Sigmoid colon (tissue), 7 donors: Measurements from ENCODE around the gene A2M. TPM values are rescaled to one million over a fixed set of nuclear protein-coding genes. Genes with fewer than 3 reads are reported as not detected.

Source experiments
- DNase-seq: peaks from one replicate; pipeline ENCODE4 v3.0.0-alpha.2; 2019
- H3K27ac ChIP-seq, 4 donors: fragments of 200-600 bp; sonication (generic); one replicate each; pipeline ENCODE4 v1.5.1; 2016 to 2019; ENCODE audit warnings: mild to moderate bottlenecking in 1 of 4
- H3K27me3 ChIP-seq, 3 donors: fragments of 200-600 bp; sonication (generic); one replicate each; pipeline ENCODE4 v1.5.1; 2019; ENCODE audit warnings: mild to moderate bottlenecking in 1 of 3
- H3K36me3 ChIP-seq, 4 donors: fragments of 200-600 bp; sonication (generic); one replicate each; pipeline ENCODE4 v1.5.1; 2016 to 2019
- H3K4me1 ChIP-seq, 4 donors: fragments of 200-600 bp; sonication (generic); one replicate each; pipeline ENCODE4 v1.5.1; 2017 to 2019
- H3K4me3 ChIP-seq, 4 donors: fragments of 200-600 bp; sonication (generic); one replicate each; pipeline ENCODE4 v1.5.1; 2017 to 2019; ENCODE audit warnings: mild to moderate bottlenecking in 2 of 4, moderate library complexity in 1 of 4
- H3K9me3 ChIP-seq, 4 donors: fragments of 200-600 bp in 3 of 4; sonication (generic) in 3 of 4; one replicate each; pipeline versions ENCODE4 v1.5.1 to v1.6.1; 2013 to 2019
- EP300 ChIP-seq, 4 donors: sonication (generic); formaldehyde crosslinking; IDR thresholded peaks; one replicate each; pipeline ENCODE4 v1.6.1; 2017; ENCODE audit warnings: antibody characterized with exemption in 4 of 4
- POLR2A ChIP-seq, 2 donors: fragments of 450-650 bp; IDR thresholded peaks; one replicate each; pipeline ENCODE4 v1.6.1; 2016; ENCODE audit warnings: antibody characterized with exemption in 2 of 2, mild to moderate bottlenecking in 2 of 2, moderate library complexity in 2 of 2
- POLR2AphosphoS5 ChIP-seq, 4 donors: sonication (generic); formaldehyde crosslinking; IDR thresholded peaks; one replicate each; pipeline ENCODE4 v1.6.1; 2017; ENCODE audit warnings: antibody characterized with exemption in 4 of 4
- WGBS, 2 donors: extraction: QIAGEN DNeasy Blood & Tissue Kit; methylation state at CpG; one replicate each; pipeline ENCODE4 v1.1.7; 2013; 5-methylcytosine and 5-hydroxymethylcytosine counted together
- intact Hi-C: fragments of 100-400 bp; cut with DNase I; formaldehyde crosslinking; loops from one replicate; pipeline ENCODE4 v1.15.1; 2023
- polyA plus RNA-seq, 3 donors: library from polyadenylated mRNA; stranded (reverse); fragments of 200-250 nt; gene quantifications; one replicate each; pipeline ENCODE4 v1.2.3, GENCODE V29; 2013
- total RNA-seq, 4 donors: library from RNA; depleted of rRNA; stranded (reverse); fragments of >200 nt; gene quantifications; one replicate each; pipeline ENCODE4 v1.1.0, GENCODE V29; 2016
- TF ChIP-seq, protein P1 (sequence below), 4 experiments: fragments of 450-650 bp in 3 of 4; fragments of 200-600 bp in 1 of 4; IDR thresholded peaks; one replicate each; pipeline ENCODE4 v1.5.1; 2016 to 2019; ENCODE audit warnings: antibody characterized with exemption in 4 of 4, mild to moderate bottlenecking in 3 of 4, moderate library complexity in 2 of 4
- donor health status: healthy with polysubstance abuse.
- donor health status: Bipolar disorder and iron deficiency.
- donor health status: healthy.

The A2M gene
- total and polyA plus RNA-seq, 7 donors: 34.2 to 296 (median 195) TPM

DNA sequence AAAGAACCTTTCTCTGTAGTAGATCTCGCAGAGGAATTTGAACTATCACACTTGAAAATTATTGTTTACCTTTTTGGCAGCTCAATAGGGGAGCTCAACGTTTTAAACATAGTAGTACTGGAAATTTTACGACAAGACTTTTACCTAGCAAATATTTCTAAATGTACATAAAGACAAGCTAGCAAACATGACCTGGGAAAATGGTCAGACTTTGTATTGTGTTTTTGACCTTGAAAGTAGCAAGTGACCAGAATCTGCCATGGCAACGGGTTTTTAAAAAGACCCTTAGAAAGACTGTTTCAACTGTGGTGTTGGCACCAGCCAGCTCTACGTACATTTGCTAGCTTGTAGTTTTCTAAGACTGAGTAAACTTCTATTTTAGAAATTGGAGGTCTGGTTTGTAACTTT is 20.2 kb upstream of the A2M start:
- Histone ChIP-seq H3K27me3 (no peaks in the 10 kb centered on the region), H3K36me3 (no peaks in the 10 kb centered on the region), H3K9me3 (no peaks in the 10 kb centered on the region), H3K4me3 (no peak overlapping the region), H3K27ac (no peak overlapping the region), H3K4me1 (no peaks in the 10 kb centered on the region)
- WGBS, 2 donors: 34 to 74% methylated on average over 5 of the region's 5 CpGs
- intact Hi-C loops: no loop called here
- TF ChIP-seq POLR2A (IDR thresholded peaks at IDR 0.05) (no peak), EP300 (IDR thresholded peaks at IDR 0.05) (no peak), POLR2AphosphoS5 (IDR thresholded peaks at IDR 0.05) (no peak)
- TF ChIP-seq, protein P1, sequence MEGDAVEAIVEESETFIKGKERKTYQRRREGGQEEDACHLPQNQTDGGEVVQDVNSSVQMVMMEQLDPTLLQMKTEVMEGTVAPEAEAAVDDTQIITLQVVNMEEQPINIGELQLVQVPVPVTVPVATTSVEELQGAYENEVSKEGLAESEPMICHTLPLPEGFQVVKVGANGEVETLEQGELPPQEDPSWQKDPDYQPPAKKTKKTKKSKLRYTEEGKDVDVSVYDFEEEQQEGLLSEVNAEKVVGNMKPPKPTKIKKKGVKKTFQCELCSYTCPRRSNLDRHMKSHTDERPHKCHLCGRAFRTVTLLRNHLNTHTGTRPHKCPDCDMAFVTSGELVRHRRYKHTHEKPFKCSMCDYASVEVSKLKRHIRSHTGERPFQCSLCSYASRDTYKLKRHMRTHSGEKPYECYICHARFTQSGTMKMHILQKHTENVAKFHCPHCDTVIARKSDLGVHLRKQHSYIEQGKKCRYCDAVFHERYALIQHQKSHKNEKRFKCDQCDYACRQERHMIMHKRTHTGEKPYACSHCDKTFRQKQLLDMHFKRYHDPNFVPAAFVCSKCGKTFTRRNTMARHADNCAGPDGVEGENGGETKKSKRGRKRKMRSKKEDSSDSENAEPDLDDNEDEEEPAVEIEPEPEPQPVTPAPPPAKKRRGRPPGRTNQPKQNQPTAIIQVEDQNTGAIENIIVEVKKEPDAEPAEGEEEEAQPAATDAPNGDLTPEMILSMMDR (IDR thresholded peaks at IDR 0.05): no peak
- DNase-seq: no peak

DNA sequence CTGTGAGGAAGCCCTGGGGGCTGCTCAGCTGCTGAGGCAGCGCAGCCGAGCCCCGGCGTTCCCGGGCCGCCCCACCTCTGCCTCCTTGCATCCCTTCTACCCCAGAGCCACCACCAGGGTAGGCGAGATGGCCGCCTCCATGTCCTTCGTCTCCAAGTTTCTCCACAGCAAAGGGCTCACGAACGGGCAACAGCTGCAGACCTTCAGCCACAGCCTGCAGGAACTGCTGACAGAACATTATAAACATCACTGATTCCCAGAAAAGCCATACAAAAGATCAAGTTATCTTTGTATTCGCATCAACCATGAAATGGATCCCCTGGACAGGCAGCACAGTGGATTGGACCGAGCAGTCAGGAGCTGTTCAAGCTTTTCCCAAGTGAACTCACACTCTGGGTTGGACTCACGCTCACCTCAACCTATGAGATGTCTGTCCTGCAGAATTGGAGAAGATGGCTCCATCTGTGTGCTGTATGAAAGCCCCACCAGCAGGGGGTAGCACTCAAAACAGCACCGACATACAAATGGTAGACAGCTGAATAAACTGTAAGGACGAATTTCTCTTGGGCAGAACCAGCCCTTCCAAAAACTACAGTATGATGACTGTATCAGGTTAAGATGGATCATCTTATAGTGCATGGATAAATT is 19.4 kb upstream of the A2M start:
- WGBS, 2 donors: 76 to 80% methylated on average over 16 of the region's 16 CpGs
- Histone ChIP-seq H3K4me3 (no peak overlapping the region), H3K36me3 (no peaks in the 10 kb centered on the region), H3K27me3 (no peaks in the 10 kb centered on the region), H3K4me1 (no peaks in the 10 kb centered on the region), H3K9me3 (peaks cover 0 to 2% (median 0%) of the 10 kb centered on the region in 4 donors), H3K27ac (peak overlapping the region; percentile 27 to 49 (median 36))
- intact Hi-C loops: no loop called here
- no peak for DNase-seq
- TF ChIP-seq POLR2A (IDR thresholded peaks at IDR 0.05): no peak
- no peak for TF ChIP-seq EP300 (IDR thresholded peaks at IDR 0.05)

DNA sequence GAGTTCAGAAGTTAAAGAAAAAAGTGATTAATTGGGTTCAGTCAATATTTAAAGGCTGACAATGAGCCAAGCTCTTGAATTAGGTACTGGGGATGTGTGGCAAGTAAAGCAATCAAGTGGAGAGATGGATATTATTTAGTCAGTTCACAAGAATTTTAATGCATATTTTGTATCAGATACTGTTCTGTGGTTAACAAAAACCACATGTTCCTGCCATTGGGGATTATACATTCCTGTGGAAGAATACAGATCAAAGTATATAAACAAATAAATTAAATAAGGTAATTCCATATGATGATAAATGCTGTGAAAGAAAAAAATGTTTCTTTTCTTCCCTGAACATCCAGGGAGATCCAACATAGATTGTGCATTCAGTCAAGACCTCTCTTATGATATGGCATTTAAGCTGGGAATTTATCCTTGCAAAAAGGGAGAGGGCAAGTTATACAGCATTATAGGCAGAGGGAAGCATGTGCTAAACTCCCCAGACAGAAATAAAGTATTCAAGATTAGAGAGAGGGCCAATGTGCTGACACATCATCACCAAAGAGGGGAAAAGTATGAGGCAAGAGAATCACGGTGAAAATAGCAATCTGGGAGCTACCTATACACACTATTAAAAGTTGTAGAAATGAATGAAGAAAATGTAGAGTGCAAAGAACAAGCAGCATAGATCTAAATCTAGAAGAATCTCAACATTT is 17.6 kb upstream of the A2M start:
- H3K36me3 ChIP-seq: no peaks in the 10 kb centered on the region
- H3K27me3 ChIP-seq: no peaks in the 10 kb centered on the region
- no peak for TF ChIP-seq POLR2A (IDR thresholded peaks at IDR 0.05)
- no peak for TF ChIP-seq POLR2AphosphoS5 (IDR thresholded peaks at IDR 0.05)
- TF ChIP-seq EP300 (IDR thresholded peaks at IDR 0.05): no peak
- WGBS, 2 donors: 38 to 78% methylated on average over 1 of the region's 1 CpG
- no peaks in the 10 kb centered on the region for H3K4me1 ChIP-seq
- no peak for DNase-seq
- intact Hi-C loops: no loop called here
- peaks cover 0 to 2% (median 0%) of the 10 kb centered on the region in 4 donors for H3K9me3 ChIP-seq
- H3K27ac ChIP-seq: no peak overlapping the region
- H3K4me3 ChIP-seq: no peak overlapping the region

DNA sequence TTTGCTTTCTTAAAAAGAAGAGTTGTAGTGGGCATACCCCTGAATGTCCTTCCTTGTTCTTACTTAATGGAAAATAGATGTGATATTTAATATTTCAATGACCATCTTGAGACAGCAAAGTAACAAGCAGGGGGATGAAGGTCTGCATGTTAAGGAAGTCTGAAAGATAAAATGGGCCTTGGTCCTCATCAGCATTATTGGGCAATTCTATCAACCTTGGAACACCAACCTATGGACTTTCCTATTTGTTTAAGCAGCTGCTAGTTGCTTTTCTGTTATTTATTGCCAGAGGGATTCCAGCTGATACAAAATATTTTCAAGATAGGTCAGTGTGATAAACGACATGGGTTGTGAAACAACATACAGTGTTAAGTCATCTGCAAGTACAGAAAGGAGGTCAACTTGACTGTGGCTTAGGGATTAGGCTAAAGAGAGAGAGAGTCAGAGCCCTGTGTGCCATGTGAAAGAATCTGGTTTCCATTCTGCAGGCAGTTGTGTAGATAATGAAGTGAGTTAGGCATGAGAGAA is 16.4 kb upstream of the A2M start:
- Histone ChIP-seq H3K9me3 (peaks cover 0 to 2% (median 0%) of the 10 kb centered on the region in 4 donors), H3K4me3 (no peak overlapping the region), H3K36me3 (no peaks in the 10 kb centered on the region), H3K27ac (no peak overlapping the region), H3K27me3 (no peaks in the 10 kb centered on the region), H3K4me1 (no peaks in the 10 kb centered on the region)
- intact Hi-C loops: no loop called here
- DNase-seq: no peak
- no peak for TF ChIP-seq POLR2AphosphoS5 (IDR thresholded peaks at IDR 0.05)
- WGBS, 2 donors: 8 to 48% methylated on average over 1 of the region's 1 CpG

DNA sequence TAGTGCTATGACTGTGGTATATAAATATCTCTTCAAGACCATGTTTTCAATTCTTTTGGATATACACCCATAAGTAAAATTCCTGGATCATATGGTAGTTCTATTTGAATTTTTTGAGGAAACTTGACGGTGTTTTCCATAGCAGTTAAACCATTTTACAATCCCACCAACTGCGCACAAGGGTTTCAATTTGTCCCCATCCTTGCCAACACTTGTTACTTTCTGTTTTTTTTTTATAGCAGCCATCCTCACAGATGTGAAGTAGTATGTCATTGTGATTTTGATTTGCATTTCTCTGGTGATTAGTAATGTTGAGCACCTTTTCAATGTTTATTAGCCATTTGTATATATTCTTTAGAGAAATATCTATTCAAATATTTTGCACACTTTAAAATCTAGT is 14.5 kb upstream of the A2M start:
- 47 to 95% methylated on average over 2 of the region's 2 CpGs for WGBS, 2 donors
- peaks cover 0 to 2% (median 0%) of the 10 kb centered on the region in 4 donors for H3K9me3 ChIP-seq
- TF ChIP-seq POLR2AphosphoS5 (IDR thresholded peaks at IDR 0.05) (no peak), POLR2A (IDR thresholded peaks at IDR 0.05) (no peak), EP300 (IDR thresholded peaks at IDR 0.05) (no peak)
- TF ChIP-seq, protein P1 (IDR thresholded peaks at IDR 0.05): no peak
- no peaks in the 10 kb centered on the region for H3K27me3 ChIP-seq
- no peaks in the 10 kb centered on the region for H3K4me1 ChIP-seq
- intact Hi-C loops: no loop called here
- H3K4me3 ChIP-seq: no peak overlapping the region
- DNase-seq: no peak
- no peak overlapping the region for H3K27ac ChIP-seq
- H3K36me3 ChIP-seq: no peaks in the 10 kb centered on the region

DNA sequence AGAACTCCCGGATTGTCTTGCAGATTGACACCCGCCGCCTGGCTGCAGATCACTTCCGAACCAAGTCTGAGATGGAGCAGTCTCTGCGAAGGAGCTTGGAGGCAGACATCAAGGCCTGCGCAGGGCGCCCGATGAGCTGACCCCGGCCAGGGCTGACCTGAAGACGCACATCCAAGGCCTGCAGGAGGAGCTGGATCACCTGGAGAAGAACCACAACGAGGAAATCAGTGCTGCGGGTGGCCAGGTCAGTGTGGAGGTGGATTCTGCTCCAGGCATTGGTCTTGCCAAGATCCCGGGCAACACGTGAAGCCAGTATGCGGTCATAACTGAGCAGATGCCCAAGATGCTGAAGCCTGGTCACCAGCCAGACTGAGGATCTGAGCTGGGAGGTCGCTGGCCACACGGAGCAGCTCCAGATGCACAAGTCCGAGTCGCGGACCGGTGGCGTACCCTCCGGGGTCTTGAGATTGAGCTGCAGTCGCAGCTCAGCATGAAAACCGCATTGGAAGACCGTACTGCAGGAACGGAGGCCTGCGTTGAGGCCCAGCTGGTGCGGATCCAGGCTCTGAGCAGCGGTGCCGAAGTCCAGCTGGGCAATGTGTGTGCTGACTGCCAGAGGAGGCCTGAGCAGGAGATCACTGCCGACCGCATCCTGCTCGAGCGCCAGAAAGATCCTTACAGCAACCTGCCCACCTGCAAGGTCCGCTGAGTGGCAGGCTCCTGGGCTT is 12.4 kb upstream of the A2M start:
- Histone ChIP-seq H3K9me3 (peaks cover 0 to 2% (median 0%) of the 10 kb centered on the region in 4 donors), H3K4me1 (no peaks in the 10 kb centered on the region), H3K27ac (no peak overlapping the region), H3K4me3 (no peak overlapping the region), H3K27me3 (no peaks in the 10 kb centered on the region), H3K36me3 (no peaks in the 10 kb centered on the region)
- intact Hi-C loops: no loop called here
- DNase-seq: no peak
- TF ChIP-seq, protein P1 (IDR thresholded peaks at IDR 0.05): no peak
- no peak for TF ChIP-seq POLR2A (IDR thresholded peaks at IDR 0.05)
- no peak for TF ChIP-seq EP300 (IDR thresholded peaks at IDR 0.05)
- no peak for TF ChIP-seq POLR2AphosphoS5 (IDR thresholded peaks at IDR 0.05)
- WGBS, 2 donors: 92 to 96% methylated on average over 36 of the region's 36 CpGs
